HG02852 (cell line): ENCODE data around the gene CAPN9.
"Not testable (repeated sequence)": the region's sequence is repeated elsewhere in the genome, so short reads cannot be mapped to it uniquely, and the experiment has no call there.

Source experiments
- ATAC-seq: cut with Tn5 transposase; IDR thresholded peaks from one replicate; pipeline ENCODE4 v1.9.1; 2021; ENCODE audit warnings: mild to moderate bottlenecking, moderate library complexity; ENCODE audit not compliant: unreplicated experiment

CAPN9 gene, protein sequence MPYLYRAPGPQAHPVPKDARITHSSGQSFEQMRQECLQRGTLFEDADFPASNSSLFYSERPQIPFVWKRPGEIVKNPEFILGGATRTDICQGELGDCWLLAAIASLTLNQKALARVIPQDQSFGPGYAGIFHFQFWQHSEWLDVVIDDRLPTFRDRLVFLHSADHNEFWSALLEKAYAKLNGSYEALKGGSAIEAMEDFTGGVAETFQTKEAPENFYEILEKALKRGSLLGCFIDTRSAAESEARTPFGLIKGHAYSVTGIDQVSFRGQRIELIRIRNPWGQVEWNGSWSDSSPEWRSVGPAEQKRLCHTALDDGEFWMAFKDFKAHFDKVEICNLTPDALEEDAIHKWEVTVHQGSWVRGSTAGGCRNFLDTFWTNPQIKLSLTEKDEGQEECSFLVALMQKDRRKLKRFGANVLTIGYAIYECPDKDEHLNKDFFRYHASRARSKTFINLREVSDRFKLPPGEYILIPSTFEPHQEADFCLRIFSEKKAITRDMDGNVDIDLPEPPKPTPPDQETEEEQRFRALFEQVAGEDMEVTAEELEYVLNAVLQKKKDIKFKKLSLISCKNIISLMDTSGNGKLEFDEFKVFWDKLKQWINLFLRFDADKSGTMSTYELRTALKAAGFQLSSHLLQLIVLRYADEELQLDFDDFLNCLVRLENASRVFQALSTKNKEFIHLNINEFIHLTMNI

DNA sequence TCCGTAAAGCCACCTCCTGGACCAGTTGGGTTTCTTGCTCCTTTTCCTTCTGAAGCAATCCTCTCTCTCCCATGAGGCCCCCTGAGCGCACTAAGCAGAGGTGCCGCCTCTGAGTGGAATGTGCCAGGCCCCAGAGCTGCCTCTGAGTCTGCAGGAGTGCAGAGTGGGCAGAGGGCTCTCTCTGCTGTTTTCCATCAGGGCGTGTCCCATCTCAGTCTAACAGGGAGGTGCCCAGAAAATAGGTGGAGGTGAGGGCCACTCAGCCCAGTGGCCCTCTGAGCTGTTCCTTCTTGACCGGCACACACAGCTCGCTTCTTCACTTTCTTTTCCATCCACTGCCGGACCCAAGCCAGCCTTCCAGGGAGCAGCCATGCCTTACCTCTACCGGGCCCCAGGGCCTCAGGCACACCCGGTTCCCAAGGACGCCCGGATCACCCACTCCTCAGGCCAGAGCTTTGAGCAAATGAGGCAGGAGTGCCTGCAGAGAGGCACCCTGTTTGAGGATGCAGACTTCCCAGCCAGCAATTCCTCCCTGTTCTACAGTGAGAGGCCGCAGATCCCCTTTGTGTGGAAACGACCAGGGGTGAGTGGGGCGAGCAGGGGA lies at the start of gene CAPN9:
CAPN9 (plus strand) TSS at position 262 of the 604 bp plus-strand sequence; CDS start at position 371, 109 bp downstream.
- no peak for ATAC-seq

DNA sequence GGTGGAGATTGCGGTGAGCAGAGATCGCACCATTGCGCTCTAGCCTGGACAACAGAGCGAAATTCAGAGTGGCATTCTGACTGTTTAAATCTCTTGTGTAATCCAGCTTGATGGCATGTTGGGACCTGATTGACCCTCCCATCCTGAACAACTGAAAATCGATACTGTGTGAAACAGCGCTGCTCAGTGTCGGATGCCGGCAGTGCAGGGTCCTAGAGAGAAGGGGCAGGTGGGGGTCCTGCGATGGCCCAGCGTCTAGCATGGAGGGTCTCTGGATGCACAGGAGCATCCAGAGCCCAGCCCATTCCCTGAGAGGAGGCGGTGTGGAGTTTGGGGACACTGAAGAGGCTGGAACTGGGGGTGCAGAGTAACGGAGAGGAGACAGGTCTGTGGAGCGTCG lies 49.1 kb upstream of the CAPN9 start:
- ATAC-seq: no peak

DNA sequence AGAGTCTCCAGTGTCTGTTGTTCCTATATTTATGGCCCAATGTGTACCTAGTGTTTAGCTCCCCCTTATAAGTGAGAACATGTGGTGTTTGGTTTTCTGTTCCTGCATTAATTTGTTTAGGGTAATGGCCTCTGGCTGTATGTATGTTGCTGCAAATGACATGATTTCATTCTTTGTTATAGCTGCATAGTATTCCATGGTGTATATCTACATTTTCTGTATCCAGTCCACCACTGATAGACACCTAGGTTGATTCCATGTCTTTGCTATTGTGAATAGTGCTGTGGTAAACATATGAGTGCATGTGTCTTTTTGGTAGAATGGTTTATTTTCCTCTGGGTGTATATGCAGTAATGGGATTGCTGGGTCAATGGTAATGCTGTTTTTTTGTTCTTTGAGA lies 48.2 kb upstream of the CAPN9 start:
- not testable (repeated sequence) for ATAC-seq

DNA sequence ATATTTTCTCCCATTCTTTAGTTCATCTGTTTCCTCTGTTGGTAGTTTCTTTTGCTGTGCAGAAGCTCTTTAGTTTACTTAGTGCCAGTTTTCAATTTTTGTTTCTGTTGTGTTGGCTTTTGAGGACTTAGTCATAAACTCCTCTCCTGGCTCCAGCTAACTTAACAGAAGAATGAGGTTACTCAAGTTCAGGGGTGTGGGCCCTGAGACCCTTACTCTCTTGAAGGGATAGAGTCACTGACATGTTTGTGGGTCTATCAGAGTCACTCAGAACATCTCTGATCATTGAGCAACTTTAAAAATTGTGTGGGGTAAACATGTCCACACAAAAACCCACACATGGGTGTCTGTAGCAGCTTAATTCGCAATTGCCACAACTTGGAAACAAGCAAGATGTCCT lies 47.5 kb upstream of the CAPN9 start:
- ATAC-seq: no peak

DNA sequence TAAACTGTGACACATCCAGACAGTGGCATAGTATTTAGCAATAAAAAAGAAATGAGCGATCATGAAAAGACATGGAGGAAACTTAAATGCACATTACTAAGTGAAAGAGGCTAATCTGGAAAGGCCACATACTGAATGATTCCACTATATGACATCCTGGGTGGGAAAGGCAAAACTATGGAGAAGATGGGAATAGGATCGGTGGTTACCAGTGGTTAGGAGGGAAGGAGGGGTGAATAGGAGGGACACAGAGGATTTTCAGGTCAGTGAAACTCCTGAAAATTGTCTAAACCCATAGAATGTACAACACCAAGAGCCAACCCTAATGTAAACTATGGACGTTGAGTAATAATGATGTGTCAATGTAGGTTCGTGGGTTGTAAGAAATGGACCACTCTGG lies 47.1 kb upstream of the CAPN9 start:
- no peak for ATAC-seq

DNA sequence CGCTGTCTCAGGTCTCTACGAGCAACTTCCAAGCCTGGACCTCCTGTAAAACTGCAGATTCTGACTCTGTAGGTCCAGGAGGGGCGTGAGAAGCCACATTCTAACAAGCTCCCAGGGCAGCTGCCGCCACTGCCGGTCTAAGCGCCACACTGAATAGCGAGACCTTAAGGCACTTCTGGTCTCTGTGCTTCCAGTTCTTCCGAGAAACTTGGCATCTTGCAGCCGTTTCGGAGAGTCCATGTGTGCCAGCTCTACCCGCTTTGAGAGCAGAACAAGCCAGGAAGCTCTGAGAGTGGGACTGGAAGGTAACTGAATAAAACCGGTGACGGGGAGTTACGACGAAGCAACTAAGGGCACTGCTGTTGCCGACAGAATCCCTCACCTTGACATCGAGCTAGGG lies 45.8 kb upstream of the CAPN9 start:
- ATAC-seq: no peak

DNA sequence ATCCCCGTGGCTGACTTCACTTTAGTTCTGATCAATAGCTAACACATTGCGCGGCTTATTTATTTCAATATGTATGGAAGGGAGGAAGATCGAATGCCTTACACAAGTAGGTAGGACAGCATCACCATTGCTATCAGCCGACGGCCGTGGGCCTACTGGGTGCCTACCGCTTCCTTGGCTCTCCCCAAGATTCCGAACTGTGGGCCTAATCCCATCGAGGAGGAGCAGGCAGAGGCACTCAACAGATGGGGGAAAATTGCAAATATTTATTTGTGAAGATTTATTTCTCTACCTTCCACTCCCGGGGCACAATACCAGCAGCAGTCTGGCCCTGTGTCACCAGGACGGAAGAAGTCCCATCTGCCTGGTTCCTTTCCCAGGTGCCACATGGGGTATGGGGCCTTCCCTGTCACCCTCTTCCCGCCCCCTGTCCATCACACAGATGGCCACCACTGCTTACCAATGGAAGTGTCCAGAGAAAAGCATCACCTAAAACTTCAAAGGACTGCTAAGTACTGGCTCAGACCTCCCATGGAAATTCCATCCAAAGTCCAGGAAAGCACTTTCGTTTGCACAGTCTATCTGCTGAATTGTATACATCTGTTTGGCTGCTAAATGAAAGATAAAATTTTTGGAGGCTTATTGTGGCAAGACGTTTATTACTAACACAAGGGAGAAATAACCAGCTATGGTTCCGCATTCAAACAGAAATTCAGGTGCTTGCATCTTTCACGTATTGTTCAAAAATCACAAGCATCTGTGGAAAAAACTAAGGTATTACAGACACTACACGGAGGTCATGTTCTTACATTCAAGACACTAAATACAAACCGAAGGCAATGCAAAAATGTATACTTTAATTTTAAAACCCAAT lies 45.1 kb upstream of the CAPN9 start:
- no peak for ATAC-seq

DNA sequence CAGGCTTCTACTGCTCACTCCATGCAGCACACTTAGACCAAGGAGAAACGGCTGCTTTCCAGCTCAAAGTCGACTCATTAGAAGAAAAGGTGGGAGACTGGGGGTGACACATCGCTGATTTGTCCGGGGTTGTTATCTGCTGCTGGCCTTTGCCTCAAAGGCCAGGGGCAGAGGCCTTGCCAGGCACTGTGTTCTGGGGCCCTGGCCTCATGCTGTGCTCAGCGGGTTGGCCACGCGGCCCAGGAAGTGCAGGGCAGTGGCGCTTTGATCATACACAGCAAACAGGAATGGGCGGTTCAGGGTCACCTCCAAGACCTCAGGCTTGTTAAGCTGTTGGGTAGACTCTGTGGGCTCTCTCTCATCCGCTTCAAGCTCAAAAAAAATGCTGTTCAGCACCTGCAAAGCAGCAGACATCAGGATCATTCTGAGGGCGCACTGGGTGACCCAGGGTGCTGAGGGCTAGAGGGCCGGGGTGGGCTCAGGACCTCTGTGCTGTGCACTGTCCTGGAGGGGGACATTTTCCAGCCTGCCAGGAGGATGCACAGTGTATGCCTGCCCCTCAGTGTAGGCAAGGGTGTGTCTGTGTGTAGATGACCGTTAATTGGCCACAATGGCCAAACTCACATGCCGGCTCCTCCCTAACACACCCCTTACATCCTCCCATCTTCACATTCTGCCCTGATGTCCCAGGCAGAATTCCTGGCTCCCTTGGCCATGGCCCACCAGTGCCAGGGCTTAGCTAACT lies 44.1 kb upstream of the CAPN9 start:
- no peak for ATAC-seq

DNA sequence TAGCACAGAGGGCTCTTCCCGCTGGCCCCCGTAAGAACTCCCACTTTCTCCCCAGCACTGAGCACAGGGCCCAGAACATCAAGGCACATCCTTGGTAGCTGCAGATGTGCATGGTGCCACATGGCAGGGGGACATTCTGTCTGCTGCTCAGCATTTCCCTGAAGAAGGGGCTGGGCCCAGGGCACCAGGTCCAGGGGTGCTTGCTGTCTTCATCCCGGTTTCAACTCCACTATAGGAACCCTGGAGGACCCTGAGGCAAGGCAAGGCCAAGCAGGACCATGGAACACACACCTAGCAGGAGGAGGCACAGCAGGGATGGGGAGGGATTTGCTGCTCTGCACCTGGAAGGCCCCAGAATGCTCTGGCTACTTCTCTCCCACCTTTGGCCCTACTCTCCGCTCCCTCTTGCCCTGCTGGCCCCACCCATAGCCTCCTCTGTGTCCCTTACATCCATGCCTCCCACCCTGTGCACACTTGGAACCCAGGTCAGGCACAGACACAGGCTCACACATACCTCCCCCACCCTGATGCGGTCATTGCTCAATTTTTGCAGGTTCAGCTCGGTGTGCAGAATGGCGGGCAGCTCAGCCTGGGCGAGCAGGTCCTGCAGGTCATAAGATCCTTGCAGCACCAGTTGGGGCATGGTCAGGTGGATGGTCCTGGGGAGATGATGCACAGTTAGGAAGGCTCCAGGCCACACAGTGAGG lies 43.4 kb upstream of the CAPN9 start:
- no peak for ATAC-seq

DNA sequence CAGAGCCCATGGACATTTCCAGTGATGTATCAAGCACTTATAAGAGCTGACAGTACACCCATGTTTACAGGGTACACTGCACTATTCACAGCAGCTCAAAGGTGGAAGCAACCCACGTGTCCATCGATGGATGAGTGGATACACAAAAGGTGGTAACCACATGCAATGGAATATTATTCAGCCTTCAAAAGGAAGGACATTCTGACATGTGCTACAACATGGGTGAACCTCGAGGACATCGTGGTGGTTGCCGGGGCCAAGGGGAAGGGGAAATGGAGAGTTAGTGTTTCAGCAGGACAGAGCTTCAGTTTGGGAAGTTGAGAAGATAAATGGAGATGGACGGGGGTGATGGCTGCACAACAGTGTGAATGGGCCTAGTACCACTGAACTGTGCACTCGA lies 42.4 kb upstream of the CAPN9 start:
- no peak for ATAC-seq

DNA sequence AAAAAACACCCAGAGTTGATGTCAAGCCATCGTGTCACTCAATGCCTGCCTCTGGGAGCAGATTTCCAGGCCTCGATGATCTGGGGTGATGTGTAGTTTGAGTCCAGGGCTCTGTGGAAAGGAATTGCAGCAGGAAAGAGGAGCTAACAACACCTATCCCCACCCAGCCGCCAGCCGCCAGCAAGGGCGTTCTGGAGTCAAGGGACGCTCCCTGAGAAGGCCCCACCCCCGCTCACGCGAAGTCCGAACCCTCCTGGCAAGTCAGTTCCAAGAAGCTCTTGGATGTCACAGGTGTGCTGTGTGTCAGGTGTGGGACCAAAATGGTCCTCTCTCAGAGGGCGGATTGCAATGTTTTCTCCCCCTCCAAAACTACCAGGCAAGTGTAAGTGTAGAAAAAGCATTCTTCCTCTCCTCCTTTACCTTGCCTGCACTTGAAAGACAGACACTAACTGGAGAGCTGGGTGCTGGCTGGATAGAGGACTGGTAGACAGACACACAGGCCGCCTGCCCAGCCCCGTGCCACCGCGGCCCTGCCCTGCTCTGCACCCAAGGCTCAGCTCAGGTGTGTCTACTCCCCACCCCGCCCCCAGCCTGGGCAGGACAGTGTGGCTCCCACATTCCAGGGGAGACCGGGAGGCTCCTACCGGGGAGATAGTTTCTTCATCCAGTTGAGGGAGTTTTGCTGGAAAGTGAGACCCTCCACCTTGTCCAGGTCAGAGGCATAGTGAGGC lies 41.7 kb upstream of the CAPN9 start:
- ATAC-seq: no peak

DNA sequence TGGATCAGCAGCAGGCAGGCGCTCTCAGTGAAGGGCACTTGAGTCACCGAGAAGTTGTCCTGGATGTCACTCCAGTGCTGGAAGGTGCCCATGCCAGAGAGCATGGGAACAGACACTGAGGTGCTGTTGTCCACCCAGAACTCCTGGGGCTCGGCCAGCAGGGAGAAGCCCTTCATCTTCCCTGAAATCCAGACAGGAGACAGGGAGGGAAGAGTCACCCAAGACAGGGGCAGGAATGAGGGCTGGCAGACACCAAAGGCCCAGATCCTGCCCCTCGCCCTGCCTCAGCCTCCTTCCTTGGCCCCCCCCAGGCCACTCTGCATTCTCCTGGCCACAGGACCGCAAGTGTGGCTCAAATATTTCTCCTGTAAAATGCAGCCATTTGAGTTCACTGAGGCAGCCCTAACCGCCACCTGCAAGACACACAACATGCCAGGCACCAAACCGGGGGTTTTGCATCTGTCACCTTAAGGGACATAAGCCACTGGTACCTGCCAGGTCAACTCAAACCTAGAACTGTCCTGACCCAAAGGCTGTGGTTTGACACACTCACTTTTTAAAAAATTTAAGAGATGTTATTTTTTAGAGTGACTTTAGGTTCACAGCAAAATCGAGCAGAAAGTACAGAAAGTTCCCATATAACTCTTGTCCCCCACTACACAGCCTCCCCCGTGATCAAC lies 41.0 kb upstream of the CAPN9 start:
- ATAC-seq: no peak

DNA sequence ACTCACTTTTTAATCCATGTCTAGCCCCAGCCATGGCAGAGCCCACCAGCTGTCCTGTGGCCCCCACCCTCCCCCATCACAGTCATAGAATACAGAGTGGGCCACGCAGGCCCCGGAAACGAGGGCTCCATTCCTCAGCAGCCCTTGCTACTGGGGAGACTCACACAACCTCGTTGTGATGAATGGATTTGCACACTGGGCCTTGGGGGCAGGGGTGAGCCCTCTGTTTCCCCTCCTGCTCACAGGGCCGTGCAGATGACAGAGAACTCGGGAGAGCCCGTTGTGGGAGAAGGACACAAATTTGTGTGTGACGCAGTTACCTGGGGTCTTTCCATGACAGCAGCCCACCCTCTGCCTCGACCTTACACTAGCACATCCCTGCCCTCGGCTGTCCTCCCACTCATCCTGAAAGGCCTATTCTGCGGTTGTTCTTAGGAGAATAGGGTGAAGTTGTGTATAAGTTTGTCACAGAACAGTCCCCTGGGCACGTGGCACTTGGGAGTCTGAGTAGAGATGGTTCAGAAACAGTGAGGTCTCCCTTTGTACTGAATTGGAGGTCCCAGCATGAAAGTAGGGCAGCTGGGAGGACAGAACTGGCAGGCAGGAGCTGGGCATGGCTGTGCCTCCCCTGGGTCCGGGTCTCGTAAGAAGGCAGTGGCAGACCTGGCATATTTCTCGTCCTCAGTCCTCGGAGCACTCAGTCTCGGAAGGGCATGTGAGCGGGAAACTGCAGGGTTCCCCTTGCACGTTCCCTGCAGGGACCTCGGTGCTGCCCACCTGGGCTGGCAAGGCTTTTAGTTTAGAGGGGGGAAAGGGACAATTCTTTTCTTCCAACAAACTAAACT lies 40.1 kb upstream of the CAPN9 start:
- ATAC-seq: no peak

DNA sequence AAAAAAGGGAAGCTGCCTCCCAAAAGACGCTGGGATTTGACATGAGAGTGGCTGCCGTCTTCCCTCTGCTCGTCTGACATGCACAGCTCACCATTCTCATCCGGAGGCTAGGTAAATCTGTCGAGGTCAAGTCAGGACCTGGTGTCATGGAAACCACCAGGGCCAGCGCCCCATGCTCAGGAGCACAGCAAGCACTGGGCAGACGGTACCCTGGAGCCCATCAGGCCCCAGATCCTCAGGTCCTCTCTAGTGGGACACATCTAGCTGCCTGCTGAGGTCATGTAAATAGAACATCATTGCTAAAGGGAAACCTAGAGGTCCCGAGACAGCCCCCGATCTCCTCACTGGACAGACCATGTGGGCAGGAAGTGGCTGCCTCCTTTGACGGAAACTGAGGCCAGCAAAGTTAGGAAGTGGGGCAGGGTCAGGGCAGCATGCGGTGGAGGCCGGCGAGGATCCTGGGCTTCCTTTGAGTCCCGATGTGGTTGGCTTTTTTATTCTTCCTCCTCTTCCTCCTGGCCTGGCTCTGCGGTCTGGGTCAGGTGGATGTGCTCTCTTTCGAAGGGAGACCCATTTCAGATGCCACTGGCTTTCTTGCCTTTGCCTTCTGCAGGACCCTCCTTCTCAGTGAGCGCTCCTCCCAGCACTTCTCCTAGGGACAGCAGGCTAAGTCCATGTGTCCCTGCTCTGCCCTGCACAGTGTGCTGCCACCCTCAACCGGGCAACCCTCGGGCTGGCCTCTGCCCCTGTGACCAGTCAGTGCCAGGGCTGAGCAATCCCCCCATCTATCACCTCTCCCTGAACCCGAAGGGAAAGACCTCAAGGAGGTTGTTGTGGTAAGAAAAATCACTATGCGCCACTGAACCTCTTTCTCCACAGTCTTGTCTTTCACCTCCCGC lies 39.2 kb upstream of the CAPN9 start:
- no peak for ATAC-seq

DNA sequence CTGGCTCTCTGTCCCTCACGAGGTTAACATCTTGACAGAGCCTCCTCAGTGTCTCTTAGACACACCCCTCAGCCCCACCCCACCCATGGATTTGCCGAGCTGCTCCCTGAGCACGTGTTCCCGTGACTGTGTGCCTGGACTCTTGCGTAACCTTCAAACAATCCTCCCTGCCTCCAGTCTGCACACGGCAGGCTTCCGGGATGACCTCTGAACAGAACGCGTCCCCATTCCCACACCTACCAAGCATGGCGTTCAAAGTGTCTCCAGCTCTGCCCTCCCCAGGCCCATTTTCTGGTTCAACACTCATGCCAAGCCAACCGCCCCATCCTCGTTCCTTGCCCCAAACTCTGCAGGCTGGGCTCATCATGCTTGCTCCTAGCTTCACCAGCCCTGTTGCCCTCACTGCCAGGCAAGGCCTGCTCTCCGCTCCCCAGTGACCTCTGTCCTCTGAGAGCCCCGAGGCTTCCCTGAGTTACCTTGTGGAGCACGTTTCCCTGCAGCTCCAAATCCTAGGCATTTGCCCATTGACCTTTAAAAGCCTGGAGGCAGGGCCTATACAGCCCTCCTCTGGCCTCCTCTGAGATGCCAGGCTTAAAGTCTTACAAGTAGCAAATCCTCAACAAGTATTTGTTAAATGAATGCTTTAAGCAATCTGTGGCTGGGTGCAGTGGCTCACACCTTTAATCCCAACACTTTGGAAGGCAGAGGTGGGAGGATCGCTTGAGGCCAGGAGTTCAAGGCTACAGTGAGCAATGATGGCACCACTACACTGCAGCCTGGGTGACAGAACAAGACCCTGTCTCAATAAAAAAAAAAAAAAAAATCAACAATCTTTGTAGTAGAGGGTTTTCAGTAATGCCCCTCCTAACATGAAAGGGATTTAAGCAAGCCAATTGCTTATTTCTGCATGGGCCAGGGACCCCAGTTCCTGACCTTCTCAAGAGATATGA lies 38.3 kb upstream of the CAPN9 start:
- ATAC-seq: no peak
